ENCODE data around the gene C1orf115. TPM values are rescaled to one million over a fixed set of nuclear protein-coding genes. Genes with fewer than 3 reads are reported as not detected.

C1orf115 gene
- total RNA-seq: 1.1 and 1.7 TPM in 2 replicates

GRCh38 chr1:220690140-220691052 lies at the start of gene C1orf115:
C1orf115 (plus strand) TSS chr1:220690363; CDS start chr1:220690403, 40 bp downstream.

GRCh38 chr1:220748089-220748934 lies 58.1 kb downstream of the C1orf115 start, which contains the start of gene MTARC2:
MTARC2 (plus strand) TSS chr1:220748322; CDS start chr1:220748532, 210 bp downstream.

Other genes starting within 250 kb of the C1orf115 start
- gene MARK1, start 162.2 kb upstream of the C1orf115 start, total RNA-seq: 0.18 and 0.29 TPM in 2 replicates
- 1.2 and 4.3 TPM in 2 replicates for gene MTARC2, start 58.0 kb downstream of the C1orf115 start, total RNA-seq
- gene MTARC1, start 96.5 kb downstream of the C1orf115 start, total RNA-seq: 1.4 and 1.8 TPM in 2 replicates
- gene HLX, start 189.1 kb downstream of the C1orf115 start, total RNA-seq: 42.2 and 43.8 TPM in 2 replicates

All from myometrial cell (primary cell).